Right hindlimb (tissue), 1 donor: ENCODE data around the gene ITPRIPL2.
A peak's percentile ranks its signal among the peaks of the same experiment; 100 is the strongest.

Source experiments
- DNase-seq: peaks from one replicate; pipeline ENCODE4 v3.0.0-alpha.2; 2018

The ITPRIPL2 gene

GRCh38 chr16:19145010-19145409, 31.2 kb downstream of the ITPRIPL2 start:
- no peak for DNase-seq

- DNase-seq: no peak
These were observed 33.4 kb downstream of the ITPRIPL2 start for GRCh38 chr16:19147126-19147525.

GRCh38 chr16:19147627-19148026, 33.9 kb downstream of the ITPRIPL2 start:
- DNase-seq: no peak

GRCh38 chr16:19148189-19148588, 34.4 kb downstream of the ITPRIPL2 start:
- no peak for DNase-seq

- DNase-seq: no peak
These were observed 37.5 kb downstream of the ITPRIPL2 start for GRCh38 chr16:19151310-19151709.

GRCh38 chr16:19152042-19152441, 38.3 kb downstream of the ITPRIPL2 start:
- DNase-seq: no peak

GRCh38 chr16:19153876-19154275, 40.1 kb downstream of the ITPRIPL2 start:
- DNase-seq: no peak

GRCh38 chr16:19162085-19162484, 48.3 kb downstream of the ITPRIPL2 start:
- DNase-seq: no peak

- no peak for DNase-seq
These were observed 49.5 kb downstream of the ITPRIPL2 start for GRCh38 chr16:19163215-19163614.

GRCh38 chr16:19164285-19164684, 50.5 kb downstream of the ITPRIPL2 start:
- DNase-seq: no peak

GRCh38 chr16:19165101-19165500, 51.3 kb downstream of the ITPRIPL2 start:
- DNase-seq: no peak

- no peak for DNase-seq
These were observed 52.7 kb downstream of the ITPRIPL2 start for GRCh38 chr16:19166500-19166899.

GRCh38 chr16:19167710-19168370, 54.1 kb downstream of the ITPRIPL2 start, which contains the start of gene SYT17:
Gene SYT17, plus strand, starts transcription at chr16:19168240. Its CDS starts 407 bp downstream, at chr16:19168647.
- DNase-seq: peak; percentile 79

- peak; percentile 49 for DNase-seq
These were observed 54.8 kb downstream of the ITPRIPL2 start for GRCh38 chr16:19168371-19169081.

- DNase-seq: no peak
These were observed 55.4 kb downstream of the ITPRIPL2 start for GRCh38 chr16:19169082-19169639.

- DNase-seq: no peak
These were observed 56.4 kb downstream of the ITPRIPL2 start for GRCh38 chr16:19170043-19170655.
